OCI-LY7 (cell line): ENCODE measurements around the gene DAPK3.
"Not testable (repeated sequence)": the region's sequence is repeated elsewhere in the genome, so short reads cannot be mapped to it uniquely, and the experiment has no call there.

Experiments used
- EZH2phosphoT487 ChIP-seq: fragments of 200-600 bp; sonication (generic); IDR thresholded peaks from 2 replicates; pipeline ENCODE4 v1.6.1; 2018; ENCODE audit warnings: low read depth, borderline replicate concordance, mild to moderate bottlenecking, mixed run types, antibody characterized with exemption, low read length, moderate library complexity, mixed read lengths
- TF ChIP-seq, protein P1 (sequence below): fragments of 200-600 bp; sonication (generic); conservative IDR thresholded peaks from 2 replicates; pipeline ENCODE4 v1.5.1; 2014; ENCODE audit warnings: mild to moderate bottlenecking, antibody characterized with exemption, low read length, moderate library complexity, mixed read lengths

- TF ChIP-seq, protein P1, sequence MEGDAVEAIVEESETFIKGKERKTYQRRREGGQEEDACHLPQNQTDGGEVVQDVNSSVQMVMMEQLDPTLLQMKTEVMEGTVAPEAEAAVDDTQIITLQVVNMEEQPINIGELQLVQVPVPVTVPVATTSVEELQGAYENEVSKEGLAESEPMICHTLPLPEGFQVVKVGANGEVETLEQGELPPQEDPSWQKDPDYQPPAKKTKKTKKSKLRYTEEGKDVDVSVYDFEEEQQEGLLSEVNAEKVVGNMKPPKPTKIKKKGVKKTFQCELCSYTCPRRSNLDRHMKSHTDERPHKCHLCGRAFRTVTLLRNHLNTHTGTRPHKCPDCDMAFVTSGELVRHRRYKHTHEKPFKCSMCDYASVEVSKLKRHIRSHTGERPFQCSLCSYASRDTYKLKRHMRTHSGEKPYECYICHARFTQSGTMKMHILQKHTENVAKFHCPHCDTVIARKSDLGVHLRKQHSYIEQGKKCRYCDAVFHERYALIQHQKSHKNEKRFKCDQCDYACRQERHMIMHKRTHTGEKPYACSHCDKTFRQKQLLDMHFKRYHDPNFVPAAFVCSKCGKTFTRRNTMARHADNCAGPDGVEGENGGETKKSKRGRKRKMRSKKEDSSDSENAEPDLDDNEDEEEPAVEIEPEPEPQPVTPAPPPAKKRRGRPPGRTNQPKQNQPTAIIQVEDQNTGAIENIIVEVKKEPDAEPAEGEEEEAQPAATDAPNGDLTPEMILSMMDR: not testable (repeated sequence)
- not testable (repeated sequence) for TF ChIP-seq EZH2phosphoT487
Observed at GRCh38 chr19:3952755-3953276, 18.1 kb downstream of the DAPK3 start.
